NCI-H146 treated with DMSO at 0.1 percent for 48 hours (cell line): ENCODE results near the gene FRMPD4.
"Not testable (repeated sequence)": the region's sequence is repeated elsewhere in the genome, so short reads cannot be mapped to it uniquely, and the experiment has no call there.

ENCODE experiments used
- DNase-seq: peaks from one replicate; lab custom pipeline; 2025; ENCODE audit not compliant: unreplicated experiment; lab: John Stamatoyannopoulos, UW

Gene FRMPD4

GRCh38 chrX:12138361-12139313 is at the start of gene FRMPD4:
Gene FRMPD4 (plus strand): TSS chrX:12138473. CDS start chrX:12138972, 499 bp downstream.
- DNase-seq = peak; percentile 70

- no peak for DNase-seq
Observed at GRCh38 chrX:12089740-12090139, 48.5 kb upstream of the FRMPD4 start.

- DNase-seq = no peak
Observed at GRCh38 chrX:12113321-12113720, 25.0 kb upstream of the FRMPD4 start.

- no peak for DNase-seq
Observed at GRCh38 chrX:12115377-12115776, 22.9 kb upstream of the FRMPD4 start.

GRCh38 chrX:12118134-12118533 is 20.1 kb upstream of the FRMPD4 start:
- DNase-seq = no peak

- DNase-seq = no peak
Observed at GRCh38 chrX:12128017-12128416, 10.3 kb upstream of the FRMPD4 start.

GRCh38 chrX:12137951-12138360 is 317 bp upstream of the FRMPD4 start:
- peak; percentile 64 for DNase-seq

GRCh38 chrX:12139934-12140611 is 1.8 kb downstream of the FRMPD4 start:
- peak; percentile 77 for DNase-seq

GRCh38 chrX:12141511-12141910 is 3.2 kb downstream of the FRMPD4 start:
- DNase-seq = no peak

- no peak for DNase-seq
Observed at GRCh38 chrX:12142661-12143060, 4.4 kb downstream of the FRMPD4 start.

- DNase-seq = no peak
Observed at GRCh38 chrX:12145402-12145801, 7.1 kb downstream of the FRMPD4 start.

- no peak for DNase-seq
Observed at GRCh38 chrX:12149670-12150407, 11.6 kb downstream of the FRMPD4 start.

- no peak for DNase-seq
Observed at GRCh38 chrX:12153317-12153716, 15.0 kb downstream of the FRMPD4 start.

GRCh38 chrX:12153741-12154140 is 15.5 kb downstream of the FRMPD4 start:
- no peak for DNase-seq

- DNase-seq = no peak
Observed at GRCh38 chrX:12159799-12160198, 21.5 kb downstream of the FRMPD4 start.

- DNase-seq = no peak
Observed at GRCh38 chrX:12162420-12162819, 24.1 kb downstream of the FRMPD4 start.

- not testable (repeated sequence) for DNase-seq
Observed at GRCh38 chrX:12164180-12164579, 25.9 kb downstream of the FRMPD4 start.

GRCh38 chrX:12170755-12171154 is 32.5 kb downstream of the FRMPD4 start:
- DNase-seq = no peak

GRCh38 chrX:12174358-12174757 is 36.1 kb downstream of the FRMPD4 start:
- no peak for DNase-seq

GRCh38 chrX:12197030-12197429 is 58.8 kb downstream of the FRMPD4 start:
- no peak for DNase-seq

- no peak for DNase-seq
Observed at GRCh38 chrX:12206413-12206812, 68.1 kb downstream of the FRMPD4 start.
